Calu3 (cell line): ENCODE results near the gene C7orf25. TPM values are rescaled to one million over a fixed set of nuclear protein-coding genes. Genes with fewer than 3 reads are reported as not detected.

Source experiments
- BruUV-seq: library from RNA; stranded (reverse); fragments of 400-500 nt; replicated peaks from 2 replicates; lab custom pipeline; 2021; lab: Mats Ljungman, UMichigan
- CTCF ChIA-PET: fragments of 300-600 bp; sonication (Branson Sonifier 250); formaldehyde crosslinking; loops from one replicate; lab custom pipeline; 2022; ENCODE audit warnings: antibody characterized with exemption; lab: Charles Lee
- DNase-seq: peaks from one replicate; pipeline ENCODE4 v3.0.0; 2022
- H3K27ac Mint-ChIP-seq: one replicate; pipeline ENCODE4 v1.8.0; 2022; ENCODE audit warnings: mixed read lengths; ENCODE audit not compliant: unreplicated experiment
- H3K27me3 Mint-ChIP-seq: one replicate; pipeline ENCODE4 v1.8.0; 2022; ENCODE audit warnings: mixed read lengths; ENCODE audit not compliant: unreplicated experiment
- H3K36me3 Mint-ChIP-seq: one replicate; pipeline ENCODE4 v1.8.0; 2022; ENCODE audit warnings: mild to moderate bottlenecking, moderate library complexity, mixed read lengths; ENCODE audit not compliant: insufficient read depth, unreplicated experiment
- H3K4me1 Mint-ChIP-seq: one replicate; pipeline ENCODE4 v1.8.0; 2022; ENCODE audit warnings: mild to moderate bottlenecking, low read depth, mixed read lengths; ENCODE audit not compliant: unreplicated experiment
- H3K4me3 Mint-ChIP-seq: one replicate; pipeline ENCODE4 v1.8.0; 2022; ENCODE audit warnings: mild to moderate bottlenecking, low read depth, moderate library complexity, mixed read lengths; ENCODE audit not compliant: unreplicated experiment
- H3K9me3 Mint-ChIP-seq: one replicate; pipeline ENCODE4 v1.8.0; 2022; ENCODE audit warnings: low read depth, mixed read lengths; ENCODE audit not compliant: unreplicated experiment
- intact Hi-C: fragments of 100-400 bp; cut with micrococcal nuclease; formaldehyde crosslinking; loops from one replicate; pipeline ENCODE4 v1.10.0; 2022; ENCODE audit not compliant: unreplicated experiment
- total RNA-seq: library from RNA; stranded (reverse); gene quantifications from 2 replicates; pipeline ENCODE4 v1.2.3, GENCODE V29; 2022
- TF ChIP-seq, protein P1 (sequence below): fragments of 200-600 bp; IDR thresholded peaks from one replicate; pipeline ENCODE4 v1.8.0; 2022; ENCODE audit warnings: antibody characterized with exemption; ENCODE audit not compliant: unreplicated experiment

The C7orf25 gene
- total RNA-seq, 1 experiment from 2014 or later: 10.4 TPM

DNA sequence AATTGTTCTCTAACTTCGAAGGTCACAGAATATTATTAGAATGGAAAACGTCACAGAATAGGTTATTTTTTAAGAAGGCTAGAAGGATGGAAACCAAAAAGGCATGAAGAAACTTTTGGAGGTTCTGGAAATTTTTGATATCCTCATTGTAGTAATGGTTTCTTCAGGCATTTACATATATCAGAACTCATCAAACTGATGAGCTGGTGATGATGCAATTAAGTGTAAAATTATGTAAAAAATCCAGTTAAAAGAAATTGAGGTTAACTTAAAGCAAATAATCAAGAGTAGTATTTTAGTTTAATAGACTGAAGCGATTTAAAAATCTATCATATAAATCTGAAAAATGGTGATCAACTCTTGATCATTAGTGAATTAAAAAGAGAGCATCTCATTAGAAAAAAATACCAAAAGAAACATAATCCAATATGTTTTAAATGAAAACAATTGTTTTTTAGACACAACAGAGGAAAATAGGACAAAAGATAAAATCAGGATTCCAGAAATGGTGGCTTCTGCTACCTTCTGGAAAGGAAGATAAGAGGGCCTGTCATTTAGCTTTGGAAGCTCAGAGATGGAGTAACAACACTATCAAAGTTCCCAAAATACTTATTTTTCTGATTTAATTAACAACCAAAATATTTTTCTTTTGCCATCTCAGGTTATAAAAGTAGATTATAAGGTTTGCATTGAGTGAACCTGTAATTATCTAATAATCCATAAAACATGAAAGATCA, 10.3 kb upstream of the C7orf25 start:
- peaks cover 71% of the 10 kb centered on the region for H3K36me3 Mint-ChIP-seq
- CTCF ChIA-PET: no interaction called here
- no TSS peak for BruUV-seq
- no peaks in the 10 kb centered on the region for H3K9me3 Mint-ChIP-seq
- DNase-seq: no peak
- intact Hi-C loops: no loop called here
- H3K27ac Mint-ChIP-seq: no peak overlapping the region
- H3K4me3 Mint-ChIP-seq: no peak overlapping the region
- H3K4me1 Mint-ChIP-seq: no peaks in the 10 kb centered on the region
- TF ChIP-seq, protein P1, sequence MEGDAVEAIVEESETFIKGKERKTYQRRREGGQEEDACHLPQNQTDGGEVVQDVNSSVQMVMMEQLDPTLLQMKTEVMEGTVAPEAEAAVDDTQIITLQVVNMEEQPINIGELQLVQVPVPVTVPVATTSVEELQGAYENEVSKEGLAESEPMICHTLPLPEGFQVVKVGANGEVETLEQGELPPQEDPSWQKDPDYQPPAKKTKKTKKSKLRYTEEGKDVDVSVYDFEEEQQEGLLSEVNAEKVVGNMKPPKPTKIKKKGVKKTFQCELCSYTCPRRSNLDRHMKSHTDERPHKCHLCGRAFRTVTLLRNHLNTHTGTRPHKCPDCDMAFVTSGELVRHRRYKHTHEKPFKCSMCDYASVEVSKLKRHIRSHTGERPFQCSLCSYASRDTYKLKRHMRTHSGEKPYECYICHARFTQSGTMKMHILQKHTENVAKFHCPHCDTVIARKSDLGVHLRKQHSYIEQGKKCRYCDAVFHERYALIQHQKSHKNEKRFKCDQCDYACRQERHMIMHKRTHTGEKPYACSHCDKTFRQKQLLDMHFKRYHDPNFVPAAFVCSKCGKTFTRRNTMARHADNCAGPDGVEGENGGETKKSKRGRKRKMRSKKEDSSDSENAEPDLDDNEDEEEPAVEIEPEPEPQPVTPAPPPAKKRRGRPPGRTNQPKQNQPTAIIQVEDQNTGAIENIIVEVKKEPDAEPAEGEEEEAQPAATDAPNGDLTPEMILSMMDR: no peak
- no peaks in the 10 kb centered on the region for H3K27me3 Mint-ChIP-seq

DNA sequence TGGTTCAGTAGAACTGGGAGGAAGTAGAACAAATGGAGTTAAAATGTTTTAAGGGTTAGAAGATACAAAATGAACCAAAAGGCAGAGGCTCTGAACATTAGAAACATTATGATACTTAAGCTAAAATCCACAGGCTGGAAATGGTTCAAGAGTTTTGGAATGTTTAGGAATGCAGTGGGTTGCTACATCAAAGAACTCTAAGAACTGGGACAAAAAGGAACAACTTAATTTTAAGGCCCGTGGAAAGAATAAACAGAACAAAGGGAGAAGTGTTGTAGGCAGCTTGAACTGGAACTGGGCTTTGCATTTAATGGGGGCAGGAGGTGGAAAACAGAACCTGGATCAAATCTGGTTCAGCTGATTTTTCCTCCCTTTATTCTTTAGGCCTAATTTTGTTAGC, 3.5 kb upstream of the C7orf25 start:
- Mint-ChIP-seq H3K27ac (no peak overlapping the region), H3K27me3 (no peaks in the 10 kb centered on the region), H3K36me3 (peaks cover 86% of the 10 kb centered on the region), H3K4me1 (peaks cover 28% of the 10 kb centered on the region), H3K4me3 (no peak overlapping the region), H3K9me3 (no peaks in the 10 kb centered on the region)
- DNase-seq: no peak
- BruUV-seq: no TSS peak
- intact Hi-C loops: no loop called here
- TF ChIP-seq, protein P1: no peak
- CTCF ChIA-PET: interaction anchor here (0.8 to 0.9 kb wide), 2 partner anchors 14 to 950 kb away, joined by 3 to 5 read pairs; no protein-coding TSS in a partner anchor

DNA sequence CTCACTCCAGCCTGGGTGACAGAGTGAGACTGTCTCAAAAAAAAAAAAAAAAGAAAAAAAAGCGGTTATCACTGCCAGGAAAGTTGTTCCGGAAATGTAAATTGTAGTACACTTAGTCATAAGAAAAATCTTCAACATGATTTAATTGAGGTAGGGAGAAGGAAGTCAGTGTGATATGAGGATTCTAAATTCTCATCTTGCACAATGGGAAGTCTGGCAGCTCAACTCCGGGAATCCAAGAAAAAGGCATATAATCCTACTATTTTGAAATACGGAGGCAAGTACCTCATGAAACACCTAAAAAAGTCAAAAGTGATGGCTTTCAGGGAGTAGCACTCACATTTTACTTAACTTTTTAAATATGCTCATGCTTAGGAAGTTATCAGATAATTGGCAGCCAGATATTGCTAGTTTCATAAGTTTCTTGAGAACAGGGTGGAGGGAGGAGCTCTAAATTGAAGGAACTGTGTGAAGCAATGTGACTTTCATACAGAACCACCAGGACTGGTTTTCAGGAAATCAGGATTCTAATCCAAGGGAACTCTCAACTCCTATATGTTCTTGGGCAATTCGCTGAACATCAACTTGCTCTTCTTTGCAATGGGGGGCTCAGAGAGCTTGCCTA, 2.7 kb upstream of the C7orf25 start:
- no peak for DNase-seq
- CTCF ChIA-PET: interaction anchor here (0.5 to 0.9 kb wide), 3 partner anchors 14 to 1068 kb away, joined by 3 to 5 read pairs (median 3); no protein-coding TSS in a partner anchor
- BruUV-seq: no TSS peak
- intact Hi-C loops: no loop called here
- TF ChIP-seq, protein P1: no peak
- Mint-ChIP-seq H3K4me1 (peaks cover 36% of the 10 kb centered on the region), H3K27me3 (no peaks in the 10 kb centered on the region), H3K27ac (no peak overlapping the region), H3K36me3 (peaks cover 77% of the 10 kb centered on the region), H3K4me3 (no peak overlapping the region), H3K9me3 (no peaks in the 10 kb centered on the region)

GRCh38 chr7:42914009-42914408, 2.1 kb upstream of the C7orf25 start:
- TF ChIP-seq, protein P1: no peak
- H3K4me1 Mint-ChIP-seq: peaks cover 37% of the 10 kb centered on the region
- CTCF ChIA-PET: interaction anchor here (0.5 kb wide), 1 partner anchor 1068 kb away, joined by 3 read pairs; no protein-coding TSS in a partner anchor
- DNase-seq: no peak
- no peaks in the 10 kb centered on the region for H3K27me3 Mint-ChIP-seq
- H3K9me3 Mint-ChIP-seq: no peaks in the 10 kb centered on the region
- no peak overlapping the region for H3K4me3 Mint-ChIP-seq
- intact Hi-C loops: no loop called here
- BruUV-seq: no TSS peak
- no peak overlapping the region for H3K27ac Mint-ChIP-seq
- H3K36me3 Mint-ChIP-seq: peaks cover 72% of the 10 kb centered on the region
